ENCODE data around the gene JPH3.

JPH3 gene

GRCh38 chr16:87601401-87601981 is 817 bp upstream of the JPH3 start:
- no peak for DNase-seq (ENCODE audit: low read depth)

GRCh38 chr16:87602821-87603683 is 744 bp downstream of the JPH3 start:
- no peak for DNase-seq (ENCODE audit: low read depth)

GRCh38 chr16:87603684-87604633 is 1.7 kb downstream of the JPH3 start:
- no peak for DNase-seq (ENCODE audit: low read depth)

GRCh38 chr16:87604634-87605111 is 2.4 kb downstream of the JPH3 start:
- no peak for DNase-seq (ENCODE audit: low read depth)

GRCh38 chr16:87607223-87607622 is 4.9 kb downstream of the JPH3 start:
- no peak for DNase-seq (ENCODE audit: low read depth)

- DNase-seq (ENCODE audit: low read depth): no peak
Observed at GRCh38 chr16:87607871-87608270, 5.6 kb downstream of the JPH3 start.

- peak; percentile 33 for DNase-seq (ENCODE audit: low read depth)
Observed at GRCh38 chr16:87608400-87608985, 6.2 kb downstream of the JPH3 start.

- DNase-seq (ENCODE audit: low read depth): no peak
Observed at GRCh38 chr16:87610026-87610425, 7.7 kb downstream of the JPH3 start.

- DNase-seq (ENCODE audit: low read depth): no peak
Observed at GRCh38 chr16:87611456-87611855, 9.1 kb downstream of the JPH3 start.

- DNase-seq (ENCODE audit: low read depth): no peak
Observed at GRCh38 chr16:87613961-87614360, 11.7 kb downstream of the JPH3 start.

GRCh38 chr16:87615621-87616041 is 13.3 kb downstream of the JPH3 start:
- DNase-seq (ENCODE audit: low read depth): no peak

- no peak for DNase-seq (ENCODE audit: low read depth)
Observed at GRCh38 chr16:87616556-87616955, 14.2 kb downstream of the JPH3 start.

GRCh38 chr16:87618216-87618615 is 15.9 kb downstream of the JPH3 start:
- no peak for DNase-seq (ENCODE audit: low read depth)

- no peak for DNase-seq (ENCODE audit: low read depth)
Observed at GRCh38 chr16:87619360-87620200, 17.3 kb downstream of the JPH3 start.

GRCh38 chr16:87620201-87620495 is 17.8 kb downstream of the JPH3 start:
- no peak for DNase-seq (ENCODE audit: low read depth)

- DNase-seq (ENCODE audit: low read depth): no peak
Observed at GRCh38 chr16:87621550-87621829, 19.2 kb downstream of the JPH3 start.

GRCh38 chr16:87621976-87622713 is 19.8 kb downstream of the JPH3 start:
- no peak for DNase-seq (ENCODE audit: low read depth)

- no peak for DNase-seq (ENCODE audit: low read depth)
Observed at GRCh38 chr16:87622756-87623319, 20.5 kb downstream of the JPH3 start.

GRCh38 chr16:87625241-87625797 is 23.0 kb downstream of the JPH3 start:
- DNase-seq (ENCODE audit: low read depth): no peak

GRCh38 chr16:87626401-87626800 is 24.1 kb downstream of the JPH3 start:
- no peak for DNase-seq (ENCODE audit: low read depth)
